GOT3 (cell line): Measurements from ENCODE around the gene TBC1D5.
"Not testable (repeated sequence)": the region's sequence is repeated elsewhere in the genome, so short reads cannot be mapped to it uniquely, and the experiment has no call there.

Source experiments
- DNase-seq: peaks from one replicate; lab custom pipeline; 2025; ENCODE audit warnings: mixed read lengths; lab: John Stamatoyannopoulos, UW

Gene TBC1D5

GRCh38 chr3:17542591-17542990 is 199.8 kb downstream of the TBC1D5 start:
- DNase-seq = no peak

- no peak for DNase-seq
Measured at GRCh38 chr3:17539436-17539835, 203.0 kb downstream of the TBC1D5 start.

- DNase-seq = no peak
Measured at GRCh38 chr3:17535274-17535673, 207.2 kb downstream of the TBC1D5 start.

- not testable (repeated sequence) for DNase-seq
Measured at GRCh38 chr3:17532446-17532845, 210.0 kb downstream of the TBC1D5 start.

GRCh38 chr3:17529677-17530076 is 212.8 kb downstream of the TBC1D5 start:
- DNase-seq = no peak

- DNase-seq = no peak
Measured at GRCh38 chr3:17518189-17519059, 224.0 kb downstream of the TBC1D5 start.

- DNase-seq = no peak
Measured at GRCh38 chr3:17515445-17516234, 226.8 kb downstream of the TBC1D5 start.

- no peak for DNase-seq
Measured at GRCh38 chr3:17514597-17514996, 227.8 kb downstream of the TBC1D5 start.

GRCh38 chr3:17510265-17510664 is 232.2 kb downstream of the TBC1D5 start:
- DNase-seq = no peak

- DNase-seq = no peak
Measured at GRCh38 chr3:17508180-17508752, 234.2 kb downstream of the TBC1D5 start.

- no peak for DNase-seq
Measured at GRCh38 chr3:17507480-17507879, 235.0 kb downstream of the TBC1D5 start.

- DNase-seq = no peak
Measured at GRCh38 chr3:17505856-17506255, 236.6 kb downstream of the TBC1D5 start.

- no peak for DNase-seq
Measured at GRCh38 chr3:17501745-17502144, 240.7 kb downstream of the TBC1D5 start.

GRCh38 chr3:17500618-17501017 is 241.8 kb downstream of the TBC1D5 start:
- DNase-seq = no peak

GRCh38 chr3:17494117-17494809 is 248.2 kb downstream of the TBC1D5 start:
- DNase-seq = no peak

- DNase-seq = no peak
Measured at GRCh38 chr3:17491601-17492000, 250.8 kb downstream of the TBC1D5 start.

GRCh38 chr3:17491190-17491589 is 251.2 kb downstream of the TBC1D5 start:
- not testable (repeated sequence) for DNase-seq

GRCh38 chr3:17489139-17489538 is 253.3 kb downstream of the TBC1D5 start:
- DNase-seq = no peak

GRCh38 chr3:17481116-17481515 is 261.3 kb downstream of the TBC1D5 start:
- no peak for DNase-seq

GRCh38 chr3:17479681-17480405 is 262.6 kb downstream of the TBC1D5 start:
- no peak for DNase-seq

- DNase-seq = no peak
Measured at GRCh38 chr3:17478673-17479072, 263.8 kb downstream of the TBC1D5 start.
